CD4-positive, alpha-beta T cell (primary cell): ENCODE results near the gene MAP7D2. TPM values are rescaled to one million over a fixed set of nuclear protein-coding genes. Genes with fewer than 3 reads are reported as not detected.

Experiments
- ATAC-seq: fragments of 200-7000 bp; cut with Tn5 transposase; one replicate; pipeline ENCODE4 v1.10.0; 2022; ENCODE audit warnings: mild to moderate bottlenecking; ENCODE audit not compliant: poor library complexity
- CTCF ChIA-PET: fragments of 350-600 bp; sonication (Branson Sonifier 250); formaldehyde crosslinking; loops from one replicate; lab custom pipeline; 2021; ENCODE audit warnings: antibody characterized with exemption, inconsistent platforms; lab: Charles Lee
- POLR2A ChIA-PET: fragments of 350-600 bp; sonication (Branson Sonifier 250); formaldehyde crosslinking; loops from one replicate; lab custom pipeline; 2021; ENCODE audit warnings: antibody characterized with exemption, inconsistent platforms; lab: Charles Lee
- DNase-seq, 14 experiments: peaks; one replicate each; pipeline ENCODE4 v3.0.0-alpha.2; 2013 to 2020; ENCODE audit warnings: mixed read lengths in 2 of 14
- H3K27ac ChIP-seq, 2 donors: one replicate each; pipeline versions ENCODE4 v1.5.1 to v1.7.0; 2013; ENCODE audit warnings: low read length in 2 of 2, low read depth in 1 of 2, mild to moderate bottlenecking in 1 of 2
- H3K27me3 ChIP-seq, 2 experiments: 1 replicate in 1 of 2; 2 replicates in 1 of 2; pipeline versions ENCODE4 v1.6.1 to v1.7.0; 2013; ENCODE audit warnings: low read length in 2 of 2, control low read depth in 1 of 2, mild to moderate bottlenecking in 1 of 2, moderate library complexity in 1 of 2; ENCODE audit not compliant: insufficient read depth in 2 of 2, control insufficient read depth in 1 of 2
- H3K36me3 ChIP-seq: one replicate; pipeline ENCODE4 v1.6.1; 2013; ENCODE audit warnings: low read length, control low read depth; ENCODE audit not compliant: insufficient read depth
- H3K4me1 ChIP-seq: one replicate; pipeline ENCODE4 v1.6.1; 2013; ENCODE audit warnings: low read length, control low read depth; ENCODE audit not compliant: insufficient read depth
- H3K4me3 ChIP-seq: one replicate; pipeline ENCODE4 v1.5.1; 2013; ENCODE audit warnings: mild to moderate bottlenecking, low read length, moderate library complexity
- H3K9me3 ChIP-seq, 2 experiments: 1 replicate in 1 of 2; 2 replicates in 1 of 2; pipeline versions ENCODE4 v1.6.1 to v1.7.0; 2013; ENCODE audit warnings: low read length in 2 of 2, mild to moderate bottlenecking in 2 of 2, control low read depth in 1 of 2, moderate library complexity in 1 of 2; ENCODE audit not compliant: control insufficient read depth in 1 of 2, insufficient read depth in 1 of 2
- H3K27ac Mint-ChIP-seq: one replicate; pipeline ENCODE4 v1.8.0; 2020; ENCODE audit warnings: mixed read lengths
- H3K27me3 Mint-ChIP-seq: one replicate; pipeline ENCODE4 v1.8.0; 2021; ENCODE audit warnings: mixed read lengths
- H3K36me3 Mint-ChIP-seq: one replicate; pipeline ENCODE4 v1.8.0; 2021; ENCODE audit warnings: low read depth, mixed read lengths
- H3K4me1 Mint-ChIP-seq: one replicate; pipeline ENCODE4 v1.8.0; 2021; ENCODE audit warnings: low read depth, mixed read lengths
- H3K4me3 Mint-ChIP-seq: one replicate; pipeline ENCODE4 v1.8.0; 2020; ENCODE audit warnings: mild to moderate bottlenecking, mixed read lengths
- H3K9me3 Mint-ChIP-seq: one replicate; pipeline ENCODE4 v1.8.0; 2020; ENCODE audit warnings: mixed read lengths
- CTCF ChIP-seq: fragments of 200-600 bp; IDR thresholded peaks from one replicate; pipeline ENCODE4 v1.8.0; 2022; ENCODE audit warnings: antibody characterized with exemption, mild to moderate bottlenecking
- intact Hi-C, 2 experiments: fragments of 100-400 bp; cut with DNase I in 1 of 2; cut with micrococcal nuclease in 1 of 2; formaldehyde crosslinking; loops; one replicate each; pipeline versions ENCODE4 v1.15.1 to v1.9.0; 2023 to 2025; cut with DNase I, micrococcal nuclease
- total RNA-seq, 174 experiments: library from RNA in 2 of 174; stranded (reverse) in 2 of 174; gene quantifications; one replicate each; pipeline ENCODE4 v1.2.3 and lab custom pipeline; 2021 to 2026

The MAP7D2 gene
- total RNA-seq, 2 experiments from 2014 or later: 0.11 to 0.17 TPM

- no peak overlapping the region for H3K4me3 Mint-ChIP-seq
- Histone ChIP-seq H3K4me3 (no peak overlapping the region), H3K36me3 (peaks cover 13% of the 10 kb centered on the region), H3K9me3 (no peaks in the 10 kb centered on the region), H3K4me1 (no peaks in the 10 kb centered on the region), H3K27ac (no peak overlapping the region), H3K27me3 (no peaks in the 10 kb centered on the region)
- no peaks in the 10 kb centered on the region for H3K9me3 Mint-ChIP-seq
- no peak for TF ChIP-seq CTCF
- peaks cover 43% of the 10 kb centered on the region for H3K36me3 Mint-ChIP-seq
- ChIA-PET CTCF (interaction anchor here (0.6 kb wide), 1 partner anchor 218 kb away, joined by 3 read pairs; no protein-coding TSS in a partner anchor), POLR2A (no interaction called here)
- H3K27me3 Mint-ChIP-seq: no peaks in the 10 kb centered on the region
- intact Hi-C loops: no loop called here
- ATAC-seq: no peak
- DNase-seq: no peak
- no peak overlapping the region for H3K27ac Mint-ChIP-seq
- peaks cover 12% of the 10 kb centered on the region for H3K4me1 Mint-ChIP-seq
Measured at GRCh38 chrX:19968276-19968675, 148.4 kb downstream of the MAP7D2 start.

DNA sequence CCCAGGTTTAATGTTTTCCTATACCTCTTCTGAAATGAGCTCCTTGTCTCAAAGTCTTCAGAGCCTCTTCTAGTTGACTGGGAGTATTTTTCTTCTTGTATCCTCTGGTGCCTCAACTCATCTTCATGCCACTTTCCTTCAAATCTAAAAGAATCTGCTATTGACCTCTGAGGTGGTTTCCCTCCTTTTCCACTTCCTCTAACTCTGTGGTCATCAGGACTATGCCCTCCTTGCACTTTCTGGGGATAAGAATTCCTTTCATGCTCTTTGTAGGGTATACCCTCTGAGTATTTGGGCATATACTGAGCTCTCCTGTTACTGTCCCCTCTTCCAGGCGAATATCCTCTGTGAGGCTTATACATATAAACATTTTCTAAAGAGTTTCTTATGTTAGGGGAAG lies 150.7 kb downstream of the MAP7D2 start:
- ChIA-PET CTCF (no interaction called here), POLR2A (no interaction called here)
- H3K36me3 ChIP-seq: peaks cover 13% of the 10 kb centered on the region
- DNase-seq (no peak), ATAC-seq (no peak)
- H3K27me3 ChIP-seq: no peaks in the 10 kb centered on the region
- TF ChIP-seq CTCF: no peak
- no peak overlapping the region for H3K4me3 ChIP-seq
- Mint-ChIP-seq H3K4me3 (no peak overlapping the region), H3K27me3 (no peaks in the 10 kb centered on the region), H3K9me3 (no peaks in the 10 kb centered on the region), H3K36me3 (peaks cover 50% of the 10 kb centered on the region), H3K4me1 (peaks cover 6% of the 10 kb centered on the region), H3K27ac (no peak overlapping the region)
- no peaks in the 10 kb centered on the region for H3K9me3 ChIP-seq
- H3K27ac ChIP-seq: no peak overlapping the region
- intact Hi-C loops: no loop called here
- no peaks in the 10 kb centered on the region for H3K4me1 ChIP-seq

GRCh38 chrX:19964017-19964710 lies 152.5 kb downstream of the MAP7D2 start:
- no peaks in the 10 kb centered on the region for H3K27me3 ChIP-seq
- no peaks in the 10 kb centered on the region for H3K4me1 ChIP-seq
- no peak overlapping the region for H3K4me3 ChIP-seq
- ATAC-seq (no peak), DNase-seq (peak in 4 of 14 experiments; percentile 1 to 9 (median 3))
- Mint-ChIP-seq H3K36me3 (peaks cover 53% of the 10 kb centered on the region), H3K27ac (no peak overlapping the region), H3K4me1 (peaks cover 2% of the 10 kb centered on the region), H3K4me3 (no peak overlapping the region), H3K9me3 (no peaks in the 10 kb centered on the region), H3K27me3 (no peaks in the 10 kb centered on the region)
- ChIA-PET POLR2A (no interaction called here), CTCF (no interaction called here)
- no peak for TF ChIP-seq CTCF
- H3K36me3 ChIP-seq: peaks cover 17% of the 10 kb centered on the region
- intact Hi-C loops: no loop called here
- H3K27ac ChIP-seq: no peak overlapping the region
- no peaks in the 10 kb centered on the region for H3K9me3 ChIP-seq
